ENCODE measurements around the gene SLC1A2.

DNA sequence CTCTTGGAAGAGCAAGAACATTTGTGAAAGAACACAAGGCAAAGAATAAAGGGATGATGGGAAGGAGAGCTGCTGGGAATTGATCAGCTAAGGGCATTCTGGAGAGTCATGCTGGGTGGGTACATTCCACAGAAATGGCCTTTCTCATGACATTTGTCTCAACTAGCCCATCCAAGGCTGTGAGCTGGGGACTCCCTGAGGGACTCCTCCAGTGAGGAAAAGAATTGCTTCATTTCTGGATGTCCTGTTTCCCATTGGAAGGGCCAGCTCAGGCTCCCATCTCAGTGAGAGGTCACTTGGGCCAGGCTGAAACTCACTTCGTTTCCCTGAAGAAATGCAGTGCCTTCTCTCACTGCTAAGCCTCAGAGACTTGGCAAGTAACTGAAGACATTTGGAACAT, 173.6 kb downstream of the SLC1A2 start:
- TF ChIP-seq, protein P1, sequence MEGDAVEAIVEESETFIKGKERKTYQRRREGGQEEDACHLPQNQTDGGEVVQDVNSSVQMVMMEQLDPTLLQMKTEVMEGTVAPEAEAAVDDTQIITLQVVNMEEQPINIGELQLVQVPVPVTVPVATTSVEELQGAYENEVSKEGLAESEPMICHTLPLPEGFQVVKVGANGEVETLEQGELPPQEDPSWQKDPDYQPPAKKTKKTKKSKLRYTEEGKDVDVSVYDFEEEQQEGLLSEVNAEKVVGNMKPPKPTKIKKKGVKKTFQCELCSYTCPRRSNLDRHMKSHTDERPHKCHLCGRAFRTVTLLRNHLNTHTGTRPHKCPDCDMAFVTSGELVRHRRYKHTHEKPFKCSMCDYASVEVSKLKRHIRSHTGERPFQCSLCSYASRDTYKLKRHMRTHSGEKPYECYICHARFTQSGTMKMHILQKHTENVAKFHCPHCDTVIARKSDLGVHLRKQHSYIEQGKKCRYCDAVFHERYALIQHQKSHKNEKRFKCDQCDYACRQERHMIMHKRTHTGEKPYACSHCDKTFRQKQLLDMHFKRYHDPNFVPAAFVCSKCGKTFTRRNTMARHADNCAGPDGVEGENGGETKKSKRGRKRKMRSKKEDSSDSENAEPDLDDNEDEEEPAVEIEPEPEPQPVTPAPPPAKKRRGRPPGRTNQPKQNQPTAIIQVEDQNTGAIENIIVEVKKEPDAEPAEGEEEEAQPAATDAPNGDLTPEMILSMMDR (IDR thresholded peaks at IDR 0.05; ENCODE audit: insufficient read depth, low read length): no peak
- TF ChIP-seq POLR2AphosphoS5 (IDR thresholded peaks at IDR 0.05; ENCODE audit: low read depth) (no peak), SPI1 (IDR thresholded peaks at IDR 0.05; ENCODE audit: borderline replicate concordance, low read depth) (no peak)
- TF ChIP-seq, protein P2, sequence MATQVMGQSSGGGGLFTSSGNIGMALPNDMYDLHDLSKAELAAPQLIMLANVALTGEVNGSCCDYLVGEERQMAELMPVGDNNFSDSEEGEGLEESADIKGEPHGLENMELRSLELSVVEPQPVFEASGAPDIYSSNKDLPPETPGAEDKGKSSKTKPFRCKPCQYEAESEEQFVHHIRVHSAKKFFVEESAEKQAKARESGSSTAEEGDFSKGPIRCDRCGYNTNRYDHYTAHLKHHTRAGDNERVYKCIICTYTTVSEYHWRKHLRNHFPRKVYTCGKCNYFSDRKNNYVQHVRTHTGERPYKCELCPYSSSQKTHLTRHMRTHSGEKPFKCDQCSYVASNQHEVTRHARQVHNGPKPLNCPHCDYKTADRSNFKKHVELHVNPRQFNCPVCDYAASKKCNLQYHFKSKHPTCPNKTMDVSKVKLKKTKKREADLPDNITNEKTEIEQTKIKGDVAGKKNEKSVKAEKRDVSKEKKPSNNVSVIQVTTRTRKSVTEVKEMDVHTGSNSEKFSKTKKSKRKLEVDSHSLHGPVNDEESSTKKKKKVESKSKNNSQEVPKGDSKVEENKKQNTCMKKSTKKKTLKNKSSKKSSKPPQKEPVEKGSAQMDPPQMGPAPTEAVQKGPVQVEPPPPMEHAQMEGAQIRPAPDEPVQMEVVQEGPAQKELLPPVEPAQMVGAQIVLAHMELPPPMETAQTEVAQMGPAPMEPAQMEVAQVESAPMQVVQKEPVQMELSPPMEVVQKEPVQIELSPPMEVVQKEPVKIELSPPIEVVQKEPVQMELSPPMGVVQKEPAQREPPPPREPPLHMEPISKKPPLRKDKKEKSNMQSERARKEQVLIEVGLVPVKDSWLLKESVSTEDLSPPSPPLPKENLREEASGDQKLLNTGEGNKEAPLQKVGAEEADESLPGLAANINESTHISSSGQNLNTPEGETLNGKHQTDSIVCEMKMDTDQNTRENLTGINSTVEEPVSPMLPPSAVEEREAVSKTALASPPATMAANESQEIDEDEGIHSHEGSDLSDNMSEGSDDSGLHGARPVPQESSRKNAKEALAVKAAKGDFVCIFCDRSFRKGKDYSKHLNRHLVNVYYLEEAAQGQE (IDR thresholded peaks at IDR 0.05; ENCODE audit: insufficient replicate concordance, low read depth): no peak
